Measurements from ENCODE around the gene MAGI1. TPM values are rescaled to one million over a fixed set of nuclear protein-coding genes. Genes with fewer than 3 reads are reported as not detected.

The MAGI1 gene
- total RNA-seq, 2 experiments from 2014 or later = 0.47 to 0.51 TPM

DNA sequence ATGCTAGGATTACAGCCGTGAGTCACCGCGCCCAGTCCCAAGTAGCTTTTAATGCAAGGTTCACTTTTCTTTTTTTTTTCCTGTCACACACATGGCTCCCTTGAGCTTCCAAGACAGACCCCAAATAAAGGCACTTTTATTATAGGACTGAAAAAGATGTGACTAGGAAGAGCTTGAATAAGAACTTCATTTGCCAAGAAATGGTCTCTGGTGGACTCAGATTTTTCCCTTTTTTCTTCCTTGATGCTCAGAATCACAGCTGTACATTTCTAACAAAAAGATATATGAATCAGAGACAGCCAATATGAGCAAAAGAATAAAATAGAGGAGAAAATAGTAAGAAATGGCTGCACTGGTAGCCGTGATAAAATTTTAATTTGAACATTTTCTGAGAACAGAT is 337.2 kb downstream of the MAGI1 start:
- no peak for ATAC-seq
- no peak overlapping the region for H3K4me3 Mint-ChIP-seq
- ChIA-PET CTCF (interaction anchor here (1.2 to 1.6 kb wide), 2 partner anchors 10 to 31 kb away, joined by 3 to 5 read pairs; no protein-coding TSS in a partner anchor), POLR2A (no interaction called here)
- intact Hi-C loops (cut with micrococcal nuclease) = no loop called here
- DNase-seq = no peak
- no peaks in the 10 kb centered on the region for H3K36me3 Mint-ChIP-seq (ENCODE audit: low read depth)
- H3K27ac Mint-ChIP-seq = no peak overlapping the region
- no peaks in the 10 kb centered on the region for H3K27me3 Mint-ChIP-seq
- no peaks in the 10 kb centered on the region for H3K4me1 Mint-ChIP-seq (ENCODE audit: low read depth)
- peaks cover 2% of the 10 kb centered on the region for H3K9me3 Mint-ChIP-seq
- TF ChIP-seq, protein P1, sequence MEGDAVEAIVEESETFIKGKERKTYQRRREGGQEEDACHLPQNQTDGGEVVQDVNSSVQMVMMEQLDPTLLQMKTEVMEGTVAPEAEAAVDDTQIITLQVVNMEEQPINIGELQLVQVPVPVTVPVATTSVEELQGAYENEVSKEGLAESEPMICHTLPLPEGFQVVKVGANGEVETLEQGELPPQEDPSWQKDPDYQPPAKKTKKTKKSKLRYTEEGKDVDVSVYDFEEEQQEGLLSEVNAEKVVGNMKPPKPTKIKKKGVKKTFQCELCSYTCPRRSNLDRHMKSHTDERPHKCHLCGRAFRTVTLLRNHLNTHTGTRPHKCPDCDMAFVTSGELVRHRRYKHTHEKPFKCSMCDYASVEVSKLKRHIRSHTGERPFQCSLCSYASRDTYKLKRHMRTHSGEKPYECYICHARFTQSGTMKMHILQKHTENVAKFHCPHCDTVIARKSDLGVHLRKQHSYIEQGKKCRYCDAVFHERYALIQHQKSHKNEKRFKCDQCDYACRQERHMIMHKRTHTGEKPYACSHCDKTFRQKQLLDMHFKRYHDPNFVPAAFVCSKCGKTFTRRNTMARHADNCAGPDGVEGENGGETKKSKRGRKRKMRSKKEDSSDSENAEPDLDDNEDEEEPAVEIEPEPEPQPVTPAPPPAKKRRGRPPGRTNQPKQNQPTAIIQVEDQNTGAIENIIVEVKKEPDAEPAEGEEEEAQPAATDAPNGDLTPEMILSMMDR (IDR thresholded peaks at IDR 0.05) = no peak

GRCh38 chr3:65689436-65689835 is 349.3 kb downstream of the MAGI1 start:
- Mint-ChIP-seq H3K27ac (no peak overlapping the region), H3K4me1 (ENCODE audit: low read depth) (no peaks in the 10 kb centered on the region), H3K9me3 (no peaks in the 10 kb centered on the region), H3K4me3 (no peak overlapping the region), H3K27me3 (no peaks in the 10 kb centered on the region), H3K36me3 (ENCODE audit: low read depth) (no peaks in the 10 kb centered on the region)
- POLR2A ChIA-PET = no interaction called here
- DNase-seq (no peak), ATAC-seq (no peak)
- TF ChIP-seq, protein P1 (IDR thresholded peaks at IDR 0.05) = no peak
- intact Hi-C loops (cut with micrococcal nuclease) = no loop called here
- CTCF ChIA-PET = no interaction called here

DNA sequence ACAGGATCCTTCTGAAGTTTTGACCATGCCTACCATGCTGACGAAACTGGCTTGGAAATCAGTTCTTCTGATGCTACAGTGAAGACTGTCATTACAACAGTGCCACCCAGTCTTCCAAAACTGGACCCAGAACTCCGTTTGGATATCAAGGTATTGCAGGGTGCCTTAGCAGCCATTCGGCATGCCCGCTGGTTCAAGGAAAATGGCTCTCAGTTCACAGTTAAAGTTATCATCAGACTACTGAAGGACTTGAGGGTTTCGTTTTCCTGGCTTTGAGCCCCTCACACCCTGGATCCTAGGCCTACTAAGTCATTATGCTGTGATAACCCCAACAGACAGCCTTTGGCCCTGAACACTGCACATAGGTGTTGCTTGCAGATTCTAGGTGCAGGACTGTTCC is 351.0 kb downstream of the MAGI1 start:
- DNase-seq (no peak), ATAC-seq (no peak)
- no peaks in the 10 kb centered on the region for H3K9me3 Mint-ChIP-seq
- H3K36me3 Mint-ChIP-seq (ENCODE audit: low read depth) = no peaks in the 10 kb centered on the region
- H3K4me1 Mint-ChIP-seq (ENCODE audit: low read depth) = no peaks in the 10 kb centered on the region
- H3K4me3 Mint-ChIP-seq = no peak overlapping the region
- TF ChIP-seq, protein P1 (IDR thresholded peaks at IDR 0.05) = no peak
- POLR2A ChIA-PET = no interaction called here
- no peak overlapping the region for H3K27ac Mint-ChIP-seq
- no peaks in the 10 kb centered on the region for H3K27me3 Mint-ChIP-seq
- CTCF ChIA-PET = no interaction called here
- intact Hi-C loops (cut with micrococcal nuclease) = no loop called here

- intact Hi-C loops (cut with micrococcal nuclease) = no loop called here
- POLR2A ChIA-PET = no interaction called here
- Mint-ChIP-seq H3K27ac (no peak overlapping the region), H3K27me3 (no peaks in the 10 kb centered on the region), H3K36me3 (ENCODE audit: low read depth) (no peaks in the 10 kb centered on the region), H3K9me3 (no peaks in the 10 kb centered on the region), H3K4me1 (ENCODE audit: low read depth) (no peaks in the 10 kb centered on the region), H3K4me3 (no peak overlapping the region)
- DNase-seq (no peak), ATAC-seq (no peak)
- CTCF ChIA-PET = no interaction called here
- TF ChIP-seq, protein P1 (IDR thresholded peaks at IDR 0.05) = no peak
Measured at GRCh38 chr3:65685621-65686235, 353.0 kb downstream of the MAGI1 start.

GRCh38 chr3:65678516-65678915 is 360.2 kb downstream of the MAGI1 start:
- no peak for DNase-seq
- intact Hi-C loops (cut with micrococcal nuclease) = no loop called here
- CTCF ChIA-PET = no interaction called here
- ATAC-seq = no peak
- POLR2A ChIA-PET = no interaction called here
- H3K36me3 Mint-ChIP-seq (ENCODE audit: low read depth) = no peaks in the 10 kb centered on the region
- TF ChIP-seq, protein P1 (IDR thresholded peaks at IDR 0.05) = no peak
- no peak overlapping the region for H3K27ac Mint-ChIP-seq
- H3K9me3 Mint-ChIP-seq = no peaks in the 10 kb centered on the region
- no peak overlapping the region for H3K4me3 Mint-ChIP-seq
- no peaks in the 10 kb centered on the region for H3K27me3 Mint-ChIP-seq
- H3K4me1 Mint-ChIP-seq (ENCODE audit: low read depth) = no peaks in the 10 kb centered on the region
